ENCODE results near the gene MFN2.
"Not testable (repeated sequence)": the region's sequence is repeated elsewhere in the genome, so short reads cannot be mapped to it uniquely, and the experiment has no call there.

Gene MFN2

GRCh38 chr1:11979851-11980675, at the start of gene MFN2:
Gene MFN2 (plus strand): TSS chr1:11980444. CDS start chr1:11989169, 8,725 bp downstream.
- peak within 1 kb of the TSS; percentile 68 to 99 (median 96) for H3K27ac ChIP-seq
- peak within 1 kb of the TSS; percentile 68 to 99 (median 99) for H3K4me3 ChIP-seq

- H3K27ac ChIP-seq = peak overlapping the region in 14 of 21 experiments; percentile 1 to 73 (median 46)
- no peak overlapping the region for H3K4me3 ChIP-seq
Observed at GRCh38 chr1:11930571-11931445, 49.4 kb upstream of the MFN2 start.

- Histone ChIP-seq H3K27ac (peak overlapping the region in 4 of 21 experiments; percentile 6 to 73 (median 51)), H3K4me3 (no peak overlapping the region)
Observed at GRCh38 chr1:11931845-11932244, 48.4 kb upstream of the MFN2 start.

- Histone ChIP-seq H3K27ac (peak within 1 kb of the TSS in 20 of 21 experiments; percentile 72 to 93 (median 82)), H3K4me3 (peak within 1 kb of the TSS; percentile 47 to 63 (median 57))
Observed at GRCh38 chr1:11934302-11935056, 45.8 kb upstream of the MFN2 start, which contains the start of gene PLOD1. Gene PLOD1 (plus strand): TSS chr1:11934717. CDS start chr1:11934780, 63 bp downstream.

DNA sequence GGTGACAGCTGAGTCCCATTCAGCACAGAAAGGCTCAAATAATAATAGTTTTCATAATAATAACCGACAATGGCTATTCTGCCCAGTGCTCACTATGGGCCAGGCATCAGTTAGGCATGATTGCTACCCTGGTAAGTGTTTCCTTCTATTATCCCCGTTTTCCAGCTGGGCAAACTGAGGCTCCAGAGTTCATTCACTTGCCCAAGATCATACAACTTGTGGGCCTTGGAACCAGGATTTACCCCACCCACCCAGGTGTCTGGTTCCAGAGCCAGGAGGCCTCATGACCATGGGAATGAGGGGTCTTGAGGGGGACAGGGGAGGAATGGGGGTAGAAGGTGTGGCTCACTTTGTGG, 45.2 kb upstream of the MFN2 start:
- Histone ChIP-seq H3K27ac (peak overlapping the region in 20 of 21 experiments; percentile 72 to 93 (median 82)), H3K4me3 (peak overlapping the region; percentile 47 to 63 (median 57))

DNA sequence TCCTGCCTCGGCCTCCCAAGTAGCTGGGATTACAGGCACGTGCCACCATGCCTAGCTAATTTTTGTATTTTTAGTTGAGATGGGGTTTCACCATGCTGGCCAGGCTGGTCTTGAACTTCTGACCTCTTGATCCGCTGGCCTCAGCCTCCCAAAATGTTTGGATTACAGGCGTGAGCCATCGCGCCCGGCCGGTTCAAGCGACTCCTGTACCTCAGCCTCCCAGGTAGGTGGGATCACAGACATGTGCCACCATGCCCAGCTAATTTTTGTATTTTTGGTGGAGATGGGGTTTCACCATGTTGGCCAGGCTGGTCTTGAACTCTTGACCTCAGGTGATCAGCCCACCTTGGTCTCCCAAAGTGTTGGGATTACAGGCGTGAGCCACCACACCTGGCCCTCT, 44.5 kb upstream of the MFN2 start:
- H3K4me3 ChIP-seq = not testable (repeated sequence)
- peak overlapping the region in 1 of 21 experiments; percentile 20 for H3K27ac ChIP-seq

DNA sequence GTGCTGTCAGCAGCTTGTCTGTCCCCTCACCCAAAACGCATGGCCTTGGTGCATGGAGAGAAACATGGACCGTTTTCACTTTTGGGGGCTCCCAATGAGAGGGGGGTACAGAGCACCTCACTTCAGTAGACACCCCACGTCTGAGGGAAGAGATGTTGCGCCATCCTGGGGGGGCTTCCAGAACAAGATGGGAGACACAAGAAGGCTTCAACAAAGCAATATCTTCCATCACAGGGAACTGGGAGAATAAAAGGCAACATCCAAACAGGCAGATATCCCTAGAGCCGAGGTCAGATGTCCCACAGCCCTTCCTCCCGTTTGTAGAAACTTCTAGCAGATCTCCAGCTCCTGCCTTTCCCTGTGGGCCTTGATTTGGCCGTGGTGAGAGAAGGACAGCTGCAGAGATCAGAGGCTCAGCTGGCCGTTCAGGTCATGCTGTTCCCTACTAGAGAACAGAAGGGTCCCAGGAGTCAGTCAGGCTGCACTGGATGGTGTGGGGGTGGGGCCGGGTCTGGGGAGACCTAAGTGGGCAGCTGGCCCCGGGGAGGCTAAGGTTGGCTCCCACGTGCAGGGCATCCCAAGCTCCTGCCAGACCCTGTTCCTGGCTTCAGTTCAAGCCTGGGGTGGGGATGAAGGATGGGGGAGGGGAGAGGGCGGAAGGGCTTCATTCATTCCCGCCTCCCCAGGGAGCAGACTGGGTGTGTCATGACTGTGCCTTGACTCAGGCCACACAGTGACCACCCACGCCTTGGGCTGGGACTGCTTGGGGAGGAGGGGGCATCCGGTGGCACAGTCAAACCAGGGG, 41.3 kb upstream of the MFN2 start:
- Histone ChIP-seq H3K27ac (peak overlapping the region in 2 of 21 experiments; percentile 9 to 38), H3K4me3 (no peak overlapping the region)

DNA sequence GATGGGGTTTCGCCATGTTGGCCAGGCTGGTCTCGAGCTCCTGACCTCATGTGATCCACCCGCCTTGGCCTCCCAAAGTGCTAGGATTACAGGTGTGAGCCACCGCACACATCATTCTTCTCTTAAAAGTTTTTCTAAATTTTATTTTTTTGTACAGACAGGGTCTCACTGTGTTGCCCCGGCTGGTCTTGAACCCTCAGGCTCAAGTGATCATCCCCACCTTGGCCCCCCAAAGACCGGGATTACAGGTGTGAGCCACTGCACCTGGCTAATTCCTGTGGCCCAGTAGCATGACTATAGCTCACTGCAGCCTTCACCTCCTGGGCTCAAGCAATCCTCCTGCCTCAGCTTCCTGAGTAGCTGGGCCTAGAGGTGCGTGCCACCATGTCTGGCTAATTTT, 40.5 kb upstream of the MFN2 start:
- not testable (repeated sequence) for H3K27ac ChIP-seq, H3K4me3 ChIP-seq

- H3K27ac ChIP-seq = no peak overlapping the region
- no peak overlapping the region for H3K4me3 ChIP-seq
Observed at GRCh38 chr1:11940260-11940921, 39.9 kb upstream of the MFN2 start.

DNA sequence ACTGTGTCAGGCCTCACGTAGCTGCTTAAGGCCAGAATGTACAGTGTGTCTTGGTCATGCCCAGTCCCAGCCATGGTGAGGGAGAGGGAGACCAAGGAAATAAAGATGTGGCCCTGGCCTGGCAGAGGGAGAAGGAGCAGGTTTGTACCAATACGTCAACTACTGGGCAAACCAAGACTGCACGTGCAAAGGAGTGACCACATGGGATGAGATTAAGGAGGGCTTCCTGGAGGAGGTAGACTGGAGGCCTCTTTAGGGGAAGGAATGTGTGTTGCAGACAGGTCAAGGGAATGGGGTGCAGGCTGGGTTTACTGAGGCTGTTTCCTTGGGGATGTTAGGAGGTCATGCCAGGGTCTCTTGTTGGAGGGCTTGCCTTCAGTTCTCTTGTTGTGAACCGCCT, 38.0 kb upstream of the MFN2 start:
- Histone ChIP-seq H3K4me3 (no peak overlapping the region), H3K27ac (no peak overlapping the region)

GRCh38 chr1:11943619-11944018, 36.6 kb upstream of the MFN2 start:
- H3K4me3 ChIP-seq = no peak overlapping the region
- no peak overlapping the region for H3K27ac ChIP-seq

GRCh38 chr1:11944358-11944931, 35.8 kb upstream of the MFN2 start:
- Histone ChIP-seq H3K4me3 (no peak overlapping the region), H3K27ac (no peak overlapping the region)

DNA sequence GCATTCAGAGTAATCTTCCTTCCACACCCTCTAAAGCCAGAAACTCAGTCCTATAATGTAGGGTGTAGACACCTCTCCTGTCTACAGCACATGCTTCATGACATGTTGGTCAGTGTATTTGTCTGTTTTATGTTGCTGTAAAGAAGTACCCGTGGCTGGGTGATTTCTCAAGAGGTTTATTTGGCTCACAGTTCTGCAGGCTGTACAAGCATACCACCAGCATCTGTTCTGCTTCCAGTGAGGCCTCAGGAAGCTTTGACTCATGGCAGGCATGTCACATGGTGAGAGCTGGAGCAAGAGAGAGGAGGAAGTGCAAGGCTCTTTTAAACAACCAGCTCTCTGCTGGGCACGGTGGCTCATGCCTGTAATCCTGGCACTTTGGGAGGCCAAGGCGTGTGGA, 33.6 kb upstream of the MFN2 start:
- Histone ChIP-seq H3K4me3 (no peak overlapping the region), H3K27ac (no peak overlapping the region)

- Histone ChIP-seq H3K27ac (no peak overlapping the region), H3K4me3 (no peak overlapping the region)
Observed at GRCh38 chr1:11948822-11949458, 31.3 kb upstream of the MFN2 start.

GRCh38 chr1:11951901-11952300, 28.3 kb upstream of the MFN2 start:
- Histone ChIP-seq H3K4me3 (no peak overlapping the region), H3K27ac (no peak overlapping the region)

GRCh38 chr1:11952455-11953109, 27.7 kb upstream of the MFN2 start:
- H3K27ac ChIP-seq = no peak overlapping the region

GRCh38 chr1:11955221-11955620, 25.0 kb upstream of the MFN2 start:
- H3K4me3 ChIP-seq = no peak overlapping the region
- no peak overlapping the region for H3K27ac ChIP-seq

More at GRCh38 chr1:11952455-11953109, 27.7 kb upstream of the MFN2 start:
- no peak overlapping the region for H3K4me3 ChIP-seq
